Measurements from ENCODE around the gene BRME1.

The BRME1 gene

GRCh38 chr19:13861714-13862531 is 44.0 kb downstream of the BRME1 start (continued):
- TF ChIP-seq, protein P1, sequence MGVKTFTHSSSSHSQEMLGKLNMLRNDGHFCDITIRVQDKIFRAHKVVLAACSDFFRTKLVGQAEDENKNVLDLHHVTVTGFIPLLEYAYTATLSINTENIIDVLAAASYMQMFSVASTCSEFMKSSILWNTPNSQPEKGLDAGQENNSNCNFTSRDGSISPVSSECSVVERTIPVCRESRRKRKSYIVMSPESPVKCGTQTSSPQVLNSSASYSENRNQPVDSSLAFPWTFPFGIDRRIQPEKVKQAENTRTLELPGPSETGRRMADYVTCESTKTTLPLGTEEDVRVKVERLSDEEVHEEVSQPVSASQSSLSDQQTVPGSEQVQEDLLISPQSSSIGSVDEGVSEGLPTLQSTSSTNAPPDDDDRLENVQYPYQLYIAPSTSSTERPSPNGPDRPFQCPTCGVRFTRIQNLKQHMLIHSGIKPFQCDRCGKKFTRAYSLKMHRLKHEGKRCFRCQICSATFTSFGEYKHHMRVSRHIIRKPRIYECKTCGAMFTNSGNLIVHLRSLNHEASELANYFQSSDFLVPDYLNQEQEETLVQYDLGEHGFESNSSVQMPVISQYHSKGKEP (tag by site-specific recombination; IDR thresholded peaks at IDR 0.05), result peak; percentile 45; the same call in 1 of the 2 replicates
- TF ChIP-seq ZNF561 (tag by site-specific recombination; IDR thresholded peaks at IDR 0.05; ENCODE audit: borderline replicate concordance) (no peak), ZNF362 (tag by site-specific recombination; IDR thresholded peaks at IDR 0.05) (no peak), ZBTB17 (tag by site-specific recombination; IDR thresholded peaks at IDR 0.05) (peak; percentile 81), CTCF (tag by site-specific recombination; IDR thresholded peaks at IDR 0.05) (peak; percentile 95), OSR2 (tag by site-specific recombination; IDR thresholded peaks at IDR 0.05) (no peak), ZNF529 (tag by site-specific recombination; IDR thresholded peaks at IDR 0.05; ENCODE audit: insufficient replicate concordance) (no peak), MZF1 (tag by site-specific recombination; IDR thresholded peaks at IDR 0.05; ENCODE audit: borderline replicate concordance) (no peak), ZSCAN23 (tag by site-specific recombination; IDR thresholded peaks at IDR 0.05) (no peak), ZNF302 (tag by site-specific recombination; IDR thresholded peaks at IDR 0.05; ENCODE audit: low read depth) (no peak), ZBTB1 (tag by site-specific recombination; IDR thresholded peaks at IDR 0.05) (no peak), ZBTB7A (tag by site-specific recombination; IDR thresholded peaks at IDR 0.05; ENCODE audit: low read depth) (no peak), ZNF555 (tag by site-specific recombination; conservative IDR thresholded peaks at IDR 0.05) (no peak), ZNF558 (tag by site-specific recombination; IDR thresholded peaks at IDR 0.05) (no peak), ZNF350 (tag by site-specific recombination; IDR thresholded peaks at IDR 0.05) (no peak), ZIC2 (tag by site-specific recombination; IDR thresholded peaks at IDR 0.05) (peak; percentile 68), ZNF426 (tag by site-specific recombination; IDR thresholded peaks at IDR 0.05) (no peak), ZNF549 (tag by site-specific recombination; IDR thresholded peaks at IDR 0.05) (no peak), ZFHX2 (tag by site-specific recombination; conservative IDR thresholded peaks at IDR 0.05) (peak; percentile 72), KLF10 (tag by site-specific recombination; IDR thresholded peaks at IDR 0.05) (peak; percentile 60; the same call in 1 of the 2 replicates), ZNF132 (tag by site-specific recombination; IDR thresholded peaks at IDR 0.05; ENCODE audit: borderline replicate concordance) (no peak), OVOL3 (tag by site-specific recombination; IDR thresholded peaks at IDR 0.05) (no peak), IKZF3 (tag by site-specific recombination; IDR thresholded peaks at IDR 0.05) (no peak), ZNF2 (tag by site-specific recombination; IDR thresholded peaks at IDR 0.05) (no peak), ZNF626 (tag by site-specific recombination; IDR thresholded peaks at IDR 0.05) (no peak), ZNF138 (tag by site-specific recombination; IDR thresholded peaks at IDR 0.05; ENCODE audit: borderline replicate concordance) (no peak)
- TF ChIP-seq, protein P2, sequence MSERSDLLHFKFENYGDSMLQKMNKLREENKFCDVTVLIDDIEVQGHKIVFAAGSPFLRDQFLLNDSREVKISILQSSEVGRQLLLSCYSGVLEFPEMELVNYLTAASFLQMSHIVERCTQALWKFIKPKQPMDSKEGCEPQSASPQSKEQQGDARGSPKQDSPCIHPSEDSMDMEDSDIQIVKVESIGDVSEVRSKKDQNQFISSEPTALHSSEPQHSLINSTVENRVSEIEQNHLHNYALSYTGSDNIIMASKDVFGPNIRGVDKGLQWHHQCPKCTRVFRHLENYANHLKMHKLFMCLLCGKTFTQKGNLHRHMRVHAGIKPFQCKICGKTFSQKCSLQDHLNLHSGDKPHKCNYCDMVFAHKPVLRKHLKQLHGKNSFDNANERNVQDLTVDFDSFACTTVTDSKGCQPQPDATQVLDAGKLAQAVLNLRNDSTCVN (tag by site-specific recombination; optimal IDR thresholded peaks at IDR 0.05), result peak; percentile 23
- TF ChIP-seq, protein P3, sequence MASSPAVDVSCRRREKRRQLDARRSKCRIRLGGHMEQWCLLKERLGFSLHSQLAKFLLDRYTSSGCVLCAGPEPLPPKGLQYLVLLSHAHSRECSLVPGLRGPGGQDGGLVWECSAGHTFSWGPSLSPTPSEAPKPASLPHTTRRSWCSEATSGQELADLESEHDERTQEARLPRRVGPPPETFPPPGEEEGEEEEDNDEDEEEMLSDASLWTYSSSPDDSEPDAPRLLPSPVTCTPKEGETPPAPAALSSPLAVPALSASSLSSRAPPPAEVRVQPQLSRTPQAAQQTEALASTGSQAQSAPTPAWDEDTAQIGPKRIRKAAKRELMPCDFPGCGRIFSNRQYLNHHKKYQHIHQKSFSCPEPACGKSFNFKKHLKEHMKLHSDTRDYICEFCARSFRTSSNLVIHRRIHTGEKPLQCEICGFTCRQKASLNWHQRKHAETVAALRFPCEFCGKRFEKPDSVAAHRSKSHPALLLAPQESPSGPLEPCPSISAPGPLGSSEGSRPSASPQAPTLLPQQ (tag by site-specific recombination; IDR thresholded peaks at IDR 0.05), result peak; percentile 46; the same call in 1 of the 2 replicates

Measured in HEK293 (cell line).